ENCODE results near the gene ERI2.

ERI2 gene

GRCh38 chr16:20846030-20846429 lies 39.8 kb upstream of the ERI2 start:
- TF ChIP-seq EGR1 (IDR thresholded peaks at IDR 0.05): no peak
- TF ChIP-seq EP300 (IDR thresholded peaks at IDR 0.05; ENCODE audit: borderline replicate concordance): no peak
- TF ChIP-seq TAF1 (IDR thresholded peaks at IDR 0.05; ENCODE audit: low read depth): no peak
- TF ChIP-seq RAD21 (IDR thresholded peaks at IDR 0.05; ENCODE audit: low read depth): no peak
- TF ChIP-seq TCF12 (IDR thresholded peaks at IDR 0.05; ENCODE audit: low read depth): no peak

GRCh38 chr16:20844588-20844987 lies 38.3 kb upstream of the ERI2 start:
- TF ChIP-seq TAF1 (IDR thresholded peaks at IDR 0.05; ENCODE audit: low read depth): no peak
- TF ChIP-seq NFIC (IDR thresholded peaks at IDR 0.05): no peak
- no peak for TF ChIP-seq CEBPB (IDR thresholded peaks at IDR 0.05)
- TF ChIP-seq RAD21 (IDR thresholded peaks at IDR 0.05; ENCODE audit: low read depth): no peak
- TF ChIP-seq EP300 (IDR thresholded peaks at IDR 0.05; ENCODE audit: borderline replicate concordance): no peak
- TF ChIP-seq EGR1 (IDR thresholded peaks at IDR 0.05): no peak
- TF ChIP-seq YY1 (IDR thresholded peaks at IDR 0.05; ENCODE audit: low read depth): no peak

- TF ChIP-seq MAX (IDR thresholded peaks at IDR 0.05) (no peak), CEBPB (IDR thresholded peaks at IDR 0.05) (no peak), TAF1 (IDR thresholded peaks at IDR 0.05; ENCODE audit: low read depth) (no peak), FOXM1 (IDR thresholded peaks at IDR 0.05; ENCODE audit: borderline replicate concordance, low read depth) (no peak)
These were observed 37.8 kb upstream of the ERI2 start for GRCh38 chr16:20844054-20844453.

- TF ChIP-seq TCF12 (IDR thresholded peaks at IDR 0.05; ENCODE audit: low read depth) (no peak), NFIC (IDR thresholded peaks at IDR 0.05) (no peak), YY1 (IDR thresholded peaks at IDR 0.05; ENCODE audit: low read depth) (no peak), EGR1 (IDR thresholded peaks at IDR 0.05) (no peak), REST (IDR thresholded peaks at IDR 0.05; ENCODE audit: low read depth) (no peak), MAX (IDR thresholded peaks at IDR 0.05) (no peak), RAD21 (IDR thresholded peaks at IDR 0.05; ENCODE audit: low read depth) (no peak), CREB1 (IDR thresholded peaks at IDR 0.05; ENCODE audit: low read depth) (no peak), TAF1 (IDR thresholded peaks at IDR 0.05; ENCODE audit: low read depth) (no peak), EP300 (IDR thresholded peaks at IDR 0.05; ENCODE audit: borderline replicate concordance) (no peak), TEAD4 (IDR thresholded peaks at IDR 0.05) (no peak), CEBPB (IDR thresholded peaks at IDR 0.05) (no peak), ZBTB7A (IDR thresholded peaks at IDR 0.05; ENCODE audit: low read depth) (no peak), FOXM1 (IDR thresholded peaks at IDR 0.05; ENCODE audit: borderline replicate concordance, low read depth) (no peak)
These were observed 33.2 kb upstream of the ERI2 start for GRCh38 chr16:20839504-20839903.

- TF ChIP-seq ZBTB7A (IDR thresholded peaks at IDR 0.05; ENCODE audit: low read depth) (no peak), CREB1 (IDR thresholded peaks at IDR 0.05; ENCODE audit: low read depth) (no peak), YY1 (IDR thresholded peaks at IDR 0.05; ENCODE audit: low read depth) (no peak), EP300 (IDR thresholded peaks at IDR 0.05; ENCODE audit: borderline replicate concordance) (no peak), CEBPB (IDR thresholded peaks at IDR 0.05) (no peak), EGR1 (IDR thresholded peaks at IDR 0.05) (no peak), REST (IDR thresholded peaks at IDR 0.05; ENCODE audit: low read depth) (no peak), RAD21 (IDR thresholded peaks at IDR 0.05; ENCODE audit: low read depth) (no peak), TAF1 (IDR thresholded peaks at IDR 0.05; ENCODE audit: low read depth) (no peak), TEAD4 (IDR thresholded peaks at IDR 0.05) (no peak), FOXM1 (IDR thresholded peaks at IDR 0.05; ENCODE audit: borderline replicate concordance, low read depth) (no peak), TCF12 (IDR thresholded peaks at IDR 0.05; ENCODE audit: low read depth) (no peak), MAX (IDR thresholded peaks at IDR 0.05) (no peak), USF1 (IDR thresholded peaks at IDR 0.05) (no peak), NFIC (IDR thresholded peaks at IDR 0.05) (no peak)
These were observed 32.0 kb upstream of the ERI2 start for GRCh38 chr16:20838240-20838639.

- TF ChIP-seq CREB1 (IDR thresholded peaks at IDR 0.05; ENCODE audit: low read depth) (no peak), ZBTB7A (IDR thresholded peaks at IDR 0.05; ENCODE audit: low read depth) (no peak), TEAD4 (IDR thresholded peaks at IDR 0.05) (no peak), REST (IDR thresholded peaks at IDR 0.05; ENCODE audit: low read depth) (no peak), FOXM1 (IDR thresholded peaks at IDR 0.05; ENCODE audit: borderline replicate concordance, low read depth) (no peak), EP300 (IDR thresholded peaks at IDR 0.05; ENCODE audit: borderline replicate concordance) (no peak), EGR1 (IDR thresholded peaks at IDR 0.05) (no peak), USF1 (IDR thresholded peaks at IDR 0.05) (no peak), CEBPB (IDR thresholded peaks at IDR 0.05) (no peak), RAD21 (IDR thresholded peaks at IDR 0.05; ENCODE audit: low read depth) (no peak), TCF12 (IDR thresholded peaks at IDR 0.05; ENCODE audit: low read depth) (no peak)
These were observed 26.8 kb upstream of the ERI2 start for GRCh38 chr16:20833086-20833485.
